G401 (cell line): Measurements from ENCODE around the gene RNASE12. TPM values are rescaled to one million over a fixed set of nuclear protein-coding genes. Genes with fewer than 3 reads are reported as not detected.

Source experiments
- DNase-seq: peaks from one replicate; pipeline ENCODE4 v3.0.0-alpha.2; 2015; ENCODE audit warnings: low spot score
- in situ Hi-C: cut with HindIII; loops from 2 replicates; pipeline ENCODE4 v1.10.0; 2016; ENCODE audit warnings: low sequenced_read_pairs, mixed read lengths
- total RNA-seq: library from RNA; depleted of rRNA; stranded (reverse); fragments of >200 nt; shearing (Covaris generic); gene quantifications from 2 replicates; pipeline ENCODE4 v1.2.3, GENCODE V29; 2014

Gene RNASE12
- total RNA-seq, 1 experiment from 2014 or later, result not detected

DNA sequence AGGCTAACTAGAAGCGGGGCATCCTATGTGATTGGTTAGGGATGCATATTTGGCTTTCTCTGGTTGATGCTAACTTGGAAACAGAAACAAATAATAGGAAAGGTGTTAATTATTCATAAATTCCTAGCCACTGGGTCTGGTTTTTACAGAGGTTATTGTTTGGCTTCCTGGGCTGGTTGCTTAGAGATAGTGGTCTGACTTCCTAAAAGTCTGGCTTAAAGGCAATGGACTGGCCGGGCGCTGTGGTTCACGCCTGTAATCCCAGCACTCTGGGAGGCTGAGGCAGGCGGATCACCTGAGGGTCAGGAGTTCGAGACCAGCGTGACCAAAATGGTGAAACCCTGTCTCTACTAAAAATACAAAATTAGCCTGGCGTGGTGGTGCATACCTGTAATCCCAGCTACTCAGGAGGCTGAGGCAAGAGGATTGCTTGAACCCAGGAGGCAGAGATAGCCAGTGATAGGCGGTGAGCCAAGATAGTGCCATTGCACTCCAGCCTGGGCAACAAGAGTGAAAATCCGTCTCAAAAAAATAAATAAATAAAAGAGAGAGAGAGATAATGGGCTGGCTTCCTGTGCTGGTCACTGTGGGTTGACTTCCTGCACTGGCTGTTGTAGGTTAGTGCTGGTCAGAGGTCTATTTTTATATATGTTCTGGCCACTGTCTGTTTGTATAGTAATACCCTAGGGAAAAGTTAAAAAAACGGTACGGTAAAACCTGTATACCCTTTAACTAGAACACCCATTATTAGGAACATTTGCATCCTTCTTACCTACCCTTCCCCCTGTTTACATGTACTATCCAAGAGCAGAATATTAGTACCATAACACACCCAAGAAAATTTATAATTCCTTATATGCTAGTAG is 26.2 kb upstream of the RNASE12 start:
- in situ Hi-C loops, result no loop called here
- DNase-seq, result no peak

DNA sequence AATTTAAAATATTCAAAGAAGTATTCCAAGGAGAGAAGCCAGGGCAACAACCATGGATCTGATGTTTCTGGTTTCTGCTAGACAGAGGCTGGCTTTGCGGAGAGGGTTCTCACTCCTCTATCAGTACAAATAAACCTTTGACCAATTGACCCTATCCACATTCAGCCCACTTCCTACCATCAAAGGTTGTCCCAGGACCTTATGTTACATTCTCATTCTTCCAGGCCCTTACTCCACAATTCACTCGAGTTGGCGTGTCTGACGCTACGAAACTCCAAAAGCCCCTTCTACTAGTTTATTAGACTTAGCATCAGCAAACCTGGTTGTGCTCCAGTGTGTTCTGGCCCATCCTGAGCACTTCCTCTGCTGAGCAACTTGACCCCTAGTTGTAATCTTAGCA is 24.8 kb upstream of the RNASE12 start:
- in situ Hi-C loops, result no loop called here
- no peak for DNase-seq

DNA sequence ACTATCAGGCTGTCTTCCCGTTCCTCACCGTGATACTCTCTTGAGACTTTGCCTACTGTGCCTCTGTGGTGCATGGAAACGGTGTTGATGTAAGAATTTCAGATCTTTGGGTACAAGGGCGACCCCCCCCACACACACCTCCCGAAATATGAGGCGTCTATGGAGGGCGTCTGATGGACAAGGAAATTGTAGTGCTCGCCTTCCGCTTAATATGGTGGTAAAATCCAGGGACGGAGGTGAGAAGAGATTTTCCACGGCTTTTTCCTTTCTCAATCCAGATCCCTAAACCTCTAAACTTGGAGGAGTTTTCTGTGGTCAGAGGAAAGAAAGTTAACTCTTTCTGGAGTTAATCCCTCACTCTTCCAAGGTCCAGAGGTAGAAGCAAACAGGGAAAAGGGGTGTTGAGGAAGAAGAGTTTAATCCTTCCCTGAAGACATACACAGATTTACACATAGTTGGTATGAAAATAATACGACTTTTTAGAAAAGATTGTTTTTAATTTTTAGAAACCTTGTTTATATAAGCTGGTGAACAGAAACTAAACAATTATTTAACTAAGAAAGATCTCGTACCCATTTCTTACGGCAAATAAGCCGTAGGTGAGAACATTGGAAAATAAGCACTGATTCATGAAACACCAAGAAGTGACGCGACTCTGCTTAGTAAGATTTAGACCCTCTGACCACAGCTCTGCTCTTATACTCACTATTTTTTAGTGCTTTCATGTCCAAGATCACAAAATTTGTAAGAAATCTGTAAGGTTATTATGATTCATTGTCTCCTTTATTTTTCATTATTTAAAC is 23.1 kb upstream of the RNASE12 start:
- peak; percentile 31 for DNase-seq
- in situ Hi-C loops, result no loop called here

DNA sequence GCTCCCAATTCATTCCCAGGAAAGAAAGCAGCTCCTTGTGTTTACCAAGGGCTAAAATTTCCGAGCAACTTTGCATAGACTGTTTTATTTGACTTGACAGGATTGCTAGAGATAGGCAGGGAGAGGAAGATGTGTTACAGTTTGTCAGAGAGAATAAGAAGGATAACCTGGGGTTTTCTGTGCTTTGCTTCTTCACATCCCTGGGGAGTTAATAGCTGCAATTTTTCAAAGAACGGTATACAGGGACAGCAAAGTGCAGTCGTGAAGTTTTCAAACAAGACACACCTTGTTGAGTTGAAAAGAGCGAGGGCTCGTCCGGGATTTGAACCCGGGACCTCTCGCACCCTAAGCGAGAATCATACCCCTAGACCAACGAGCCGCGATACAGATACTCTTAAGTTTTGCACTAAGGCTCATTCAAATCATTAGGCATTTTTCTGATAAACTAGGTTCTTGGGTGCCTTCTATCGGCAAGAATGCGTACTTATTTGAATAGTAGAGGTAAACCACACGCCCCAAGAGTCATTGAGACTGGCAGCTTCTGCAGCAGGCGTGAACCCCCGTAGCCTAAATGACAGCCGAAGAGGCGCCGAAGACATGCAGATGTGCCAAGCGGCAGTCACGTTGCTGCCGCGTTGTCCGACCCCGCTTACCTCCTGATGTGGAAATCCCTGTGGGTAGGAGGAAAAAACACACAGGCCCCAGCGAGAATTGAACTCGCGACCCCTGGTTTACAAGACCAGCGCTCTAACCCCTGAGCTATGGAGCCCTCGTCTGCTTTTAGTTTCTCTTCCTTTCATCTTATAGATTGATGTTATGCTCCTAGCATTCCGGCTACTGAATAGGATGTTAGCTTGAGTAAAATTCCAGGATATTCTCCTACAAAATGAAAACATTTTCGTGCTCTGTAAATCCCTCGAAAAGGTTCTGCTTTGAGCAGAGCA is 22.2 kb upstream of the RNASE12 start:
- in situ Hi-C loops, result no loop called here
- peak; percentile 95 for DNase-seq

DNA sequence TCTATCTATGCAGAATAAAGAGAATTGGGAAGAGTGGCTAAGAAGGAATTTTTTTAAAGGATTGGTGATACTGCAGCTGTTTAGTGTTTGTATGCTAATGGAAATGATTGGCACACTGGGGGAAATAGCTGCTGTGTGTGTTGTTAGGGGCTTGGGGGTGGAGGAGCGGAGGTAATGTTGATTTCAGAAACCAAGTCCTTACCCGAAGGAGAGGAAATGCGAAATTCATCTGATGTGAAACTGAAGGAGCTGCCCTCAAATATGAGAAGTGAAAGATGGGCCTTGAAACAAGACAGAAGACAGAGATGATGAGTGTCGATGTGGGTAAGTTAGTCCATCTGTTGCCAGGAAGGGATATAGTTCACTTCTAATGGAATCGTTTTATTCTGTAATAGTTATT is 21.2 kb upstream of the RNASE12 start:
- peak; percentile 17 for DNase-seq
- in situ Hi-C loops, result no loop called here

DNA sequence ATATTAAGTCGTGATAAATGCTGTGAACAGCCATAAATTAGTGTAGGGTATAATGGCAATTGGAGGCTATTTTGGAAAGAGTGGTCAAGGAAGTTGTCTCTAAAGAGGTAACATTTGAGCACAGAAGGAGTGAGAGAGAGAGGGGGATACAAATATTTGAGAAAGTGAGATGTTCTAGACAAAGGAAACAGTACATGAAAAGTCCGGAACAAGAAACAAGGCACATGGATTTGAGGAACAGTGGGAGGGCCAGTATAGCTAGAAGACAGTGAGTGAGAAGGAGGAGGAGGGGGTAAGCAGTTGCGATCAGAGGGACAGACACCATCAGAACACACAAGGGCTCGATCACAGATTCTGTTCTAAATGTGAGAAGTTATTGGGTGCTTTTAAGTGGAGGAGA is 20.1 kb upstream of the RNASE12 start:
- in situ Hi-C loops, result no loop called here
- DNase-seq, result peak; percentile 7

DNA sequence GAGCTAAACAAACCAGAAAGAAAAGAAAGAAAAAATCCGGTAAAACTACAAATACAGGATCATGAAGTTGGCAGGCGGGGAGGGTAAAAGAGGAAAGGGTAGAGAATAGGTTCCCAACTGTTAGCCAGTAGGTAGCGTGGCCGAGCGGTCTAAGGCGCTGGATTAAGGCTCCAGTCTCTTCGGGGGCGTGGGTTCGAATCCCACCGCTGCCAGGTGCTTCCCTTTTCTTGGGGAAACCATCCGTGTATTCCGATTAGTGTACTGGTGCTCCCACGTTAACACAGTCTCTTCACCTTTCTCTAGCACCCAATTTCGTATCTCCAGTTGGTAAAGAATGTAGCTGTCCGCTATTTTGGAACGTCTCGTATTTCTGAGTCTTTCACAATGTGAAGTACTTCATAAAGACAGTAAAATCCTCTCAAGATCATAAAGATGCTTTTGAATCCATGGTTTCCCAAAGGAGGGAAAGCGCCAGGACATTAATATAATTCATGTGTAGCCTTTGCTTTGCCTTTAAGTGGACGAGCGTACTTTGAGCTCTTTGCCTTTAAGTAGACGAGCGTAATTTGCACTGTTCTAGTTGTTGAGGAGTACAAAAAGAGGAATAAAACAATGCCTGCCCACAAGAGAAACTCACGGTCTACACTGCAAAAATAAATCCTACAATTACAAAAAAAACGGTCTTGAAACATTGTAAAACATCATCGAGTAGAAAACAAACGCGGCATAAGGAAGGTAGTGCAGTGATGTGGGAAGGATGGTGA is 19.0 kb upstream of the RNASE12 start:
- DNase-seq, result peak; percentile 89
- in situ Hi-C loops, result no loop called here

DNA sequence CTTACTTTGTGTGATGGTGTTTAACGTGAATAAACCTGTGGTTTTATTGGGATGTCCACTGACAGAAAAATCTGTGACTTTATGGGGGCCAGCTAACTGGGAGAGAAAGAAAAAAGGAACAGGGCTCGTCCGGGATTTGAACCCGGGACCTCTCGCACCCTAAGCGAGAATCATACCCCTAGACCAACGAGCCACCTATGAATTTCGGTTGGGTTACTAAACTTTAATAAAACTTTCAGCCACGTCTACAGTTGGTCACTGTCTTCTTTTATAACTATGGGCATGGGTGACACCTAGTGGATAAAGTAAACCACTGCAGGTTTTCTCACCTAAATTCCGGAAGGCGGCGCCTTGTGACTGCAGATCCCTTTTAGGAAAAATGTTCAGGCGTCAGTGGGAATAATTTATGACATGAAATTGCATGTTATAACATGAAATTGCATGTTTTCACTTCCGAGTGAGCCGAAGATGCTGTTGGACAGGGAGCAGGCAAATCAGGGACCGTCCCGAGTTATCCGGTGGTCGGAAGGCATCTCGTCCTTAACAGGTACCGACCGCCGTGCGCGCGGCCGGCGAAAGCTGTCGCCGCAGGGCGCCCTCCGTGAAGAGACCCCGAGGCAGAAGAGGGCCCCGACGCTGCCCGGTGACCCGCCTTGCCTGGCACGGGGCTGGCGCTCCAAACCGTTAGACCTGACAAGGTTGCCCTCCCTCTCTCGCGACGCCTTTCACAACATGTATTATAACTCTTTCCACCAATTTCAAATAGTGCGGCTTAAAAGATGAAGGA is 18.2 kb upstream of the RNASE12 start:
- DNase-seq, result peak; percentile 89
- in situ Hi-C loops, result no loop called here

DNA sequence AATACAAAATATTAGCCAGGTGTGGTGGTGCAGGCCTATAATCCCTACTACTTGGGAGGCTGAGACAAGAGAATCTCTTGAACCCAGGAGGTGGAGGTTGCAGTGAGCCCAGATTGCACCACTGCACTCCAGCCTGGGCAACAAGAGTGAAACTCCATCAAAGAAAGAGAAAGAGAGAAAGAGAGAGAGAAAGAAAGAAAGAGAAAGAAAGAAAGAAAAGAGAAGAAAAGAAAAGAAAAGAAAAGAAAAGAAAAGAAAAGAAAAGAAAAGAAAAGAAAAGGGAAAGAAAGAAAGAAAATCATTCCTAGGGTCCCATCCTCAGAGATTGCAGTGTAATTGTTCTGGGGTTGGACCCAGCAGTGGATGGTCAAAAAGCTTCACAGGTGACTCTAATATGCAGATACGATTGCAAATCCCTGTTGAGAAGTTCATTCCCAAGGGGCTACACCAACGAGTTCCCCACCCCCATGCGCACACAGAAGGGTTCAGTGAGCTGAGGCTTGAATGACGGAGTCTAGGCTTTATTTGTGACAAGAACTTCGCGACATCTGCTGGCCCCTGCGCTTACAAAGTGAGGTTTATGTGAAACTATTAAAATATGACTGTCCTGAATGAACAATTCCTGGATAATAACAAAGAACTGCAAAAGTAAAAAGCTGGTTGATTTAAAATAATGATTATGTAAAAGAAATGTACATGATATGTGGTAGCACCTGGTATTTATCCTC is 17.4 kb upstream of the RNASE12 start:
- in situ Hi-C loops, result no loop called here
- no peak for DNase-seq

DNA sequence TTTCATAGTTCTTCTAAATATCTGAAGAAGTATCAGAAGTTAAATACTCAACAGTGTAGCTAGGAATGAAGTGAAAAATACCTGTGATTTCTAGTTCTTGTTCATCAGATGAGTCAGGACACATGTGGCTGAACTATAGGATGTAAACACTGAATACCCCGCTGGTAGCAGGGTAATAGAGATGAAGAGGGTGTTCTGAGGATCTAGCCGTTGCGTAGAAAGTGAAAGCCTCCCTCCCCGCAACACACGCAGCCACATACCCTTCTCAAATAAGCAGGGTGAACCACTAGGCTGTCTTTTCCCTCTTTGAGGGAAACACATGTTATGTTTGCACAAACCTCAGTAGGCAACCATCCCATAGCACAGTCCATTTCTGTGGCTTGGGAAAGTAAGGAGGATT is 16.4 kb upstream of the RNASE12 start:
- in situ Hi-C loops, result no loop called here
- DNase-seq, result no peak

DNA sequence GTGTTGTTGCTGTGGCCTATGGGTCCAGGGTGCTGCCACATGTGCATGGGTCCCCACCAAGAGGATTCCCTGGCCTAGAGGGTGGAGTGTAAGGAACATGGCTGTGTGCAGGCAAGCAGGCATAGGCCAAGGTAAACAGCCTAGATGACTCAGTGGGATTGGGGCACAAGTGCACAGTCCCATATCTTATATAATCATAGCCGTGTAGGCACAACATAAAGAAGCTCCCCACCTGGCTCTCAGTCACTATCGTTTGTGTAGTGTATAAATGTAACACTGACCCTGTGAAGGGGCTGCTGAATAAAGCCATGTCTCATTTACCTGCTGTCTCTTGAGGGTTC is 15.7 kb upstream of the RNASE12 start:
- no peak for DNase-seq
- in situ Hi-C loops, result no loop called here

DNA sequence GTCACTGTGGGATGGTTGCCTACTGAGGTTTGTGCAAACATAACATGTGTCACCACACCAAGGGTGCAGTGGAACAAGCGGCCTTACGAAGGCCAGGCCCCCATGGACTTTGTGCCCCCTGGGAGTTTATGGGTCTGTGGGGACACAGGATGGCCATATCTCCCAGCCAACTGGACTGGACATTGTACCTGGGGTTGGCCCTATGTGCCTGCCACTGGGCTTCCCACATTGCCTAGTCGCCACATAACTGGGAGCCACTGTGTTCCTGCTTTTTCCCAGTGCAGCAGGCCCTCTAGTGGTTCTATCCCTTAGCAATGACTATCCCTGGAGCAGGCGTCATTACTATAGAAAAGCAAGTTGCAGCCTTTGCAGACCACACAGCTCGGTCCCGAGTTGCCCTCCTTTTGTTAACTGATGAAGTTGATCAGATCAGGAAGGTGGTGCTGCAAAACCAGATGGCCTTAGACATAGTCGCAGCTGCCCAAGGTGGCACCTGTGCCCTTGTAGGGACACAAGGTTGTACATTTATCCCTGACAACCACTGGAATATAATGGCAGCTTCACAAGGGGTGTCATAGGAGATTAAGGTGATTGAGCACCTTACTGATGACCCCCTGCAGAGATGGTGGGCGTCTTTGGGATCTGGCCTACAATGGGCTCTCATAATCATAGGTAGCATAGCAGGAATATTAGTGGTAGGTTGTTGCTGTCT is 15.2 kb upstream of the RNASE12 start:
- in situ Hi-C loops, result no loop called here
- DNase-seq, result peak; percentile 32

DNA sequence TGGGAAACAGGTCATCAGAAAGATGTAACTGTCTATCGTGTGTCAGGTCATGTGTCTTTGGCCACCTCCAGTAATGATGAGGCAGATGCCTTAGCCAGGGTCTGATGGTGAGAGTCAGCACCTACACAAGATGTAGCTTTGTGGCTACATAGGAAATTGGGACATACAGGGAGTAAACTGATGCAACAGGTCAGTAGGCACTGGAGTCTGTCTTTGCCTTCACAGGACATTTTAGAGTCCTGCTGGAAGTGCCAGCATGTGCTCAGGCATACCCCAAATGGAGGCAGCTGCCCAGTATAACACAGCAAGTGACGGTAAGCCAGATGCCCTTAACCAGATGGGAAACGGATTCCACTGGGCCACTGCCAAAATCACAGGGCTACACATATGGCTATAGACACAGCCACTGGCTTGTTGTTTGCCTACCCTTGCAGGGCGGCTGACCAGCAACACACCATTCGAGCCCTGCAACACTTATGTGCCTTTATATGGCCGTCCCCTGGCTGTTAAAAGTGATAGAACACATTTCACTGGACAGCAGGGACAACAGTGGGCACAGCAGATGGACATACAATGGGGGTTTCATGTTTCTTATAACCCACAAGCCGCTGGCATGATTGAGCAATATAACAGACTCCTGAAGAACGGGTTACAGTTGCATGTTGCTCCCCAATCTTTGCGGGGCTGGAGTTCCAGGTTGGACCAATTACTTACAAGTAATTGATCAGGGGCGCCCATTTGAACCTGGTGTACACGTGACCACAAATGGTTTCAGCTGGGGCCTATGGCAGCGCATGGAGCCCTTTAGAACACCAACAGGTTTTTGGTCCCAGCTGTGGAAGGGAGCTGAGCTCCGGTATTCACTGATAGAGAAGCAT is 12.9 kb upstream of the RNASE12 start:
- in situ Hi-C loops, result no loop called here
- DNase-seq, result no peak

DNA sequence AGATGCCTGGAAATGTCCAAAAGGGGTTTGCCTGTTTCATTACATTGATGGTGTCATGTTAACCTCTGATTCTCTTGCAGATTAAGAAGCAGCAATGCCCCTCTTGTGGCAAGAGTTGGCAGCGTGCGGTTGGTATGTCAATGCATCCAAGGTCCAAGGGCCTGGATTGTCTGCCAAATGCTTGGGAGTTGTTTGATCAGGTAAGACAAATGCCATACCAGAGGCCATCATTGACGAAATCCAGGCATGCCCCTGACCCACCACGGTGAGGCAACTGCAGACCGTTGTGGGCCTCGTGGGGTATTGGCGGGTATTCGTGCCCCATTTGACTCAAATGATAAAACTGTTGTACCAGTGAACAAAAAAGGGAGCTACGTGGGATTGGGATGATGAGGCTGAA is 11.4 kb upstream of the RNASE12 start:
- in situ Hi-C loops, result no loop called here
- no peak for DNase-seq

DNA sequence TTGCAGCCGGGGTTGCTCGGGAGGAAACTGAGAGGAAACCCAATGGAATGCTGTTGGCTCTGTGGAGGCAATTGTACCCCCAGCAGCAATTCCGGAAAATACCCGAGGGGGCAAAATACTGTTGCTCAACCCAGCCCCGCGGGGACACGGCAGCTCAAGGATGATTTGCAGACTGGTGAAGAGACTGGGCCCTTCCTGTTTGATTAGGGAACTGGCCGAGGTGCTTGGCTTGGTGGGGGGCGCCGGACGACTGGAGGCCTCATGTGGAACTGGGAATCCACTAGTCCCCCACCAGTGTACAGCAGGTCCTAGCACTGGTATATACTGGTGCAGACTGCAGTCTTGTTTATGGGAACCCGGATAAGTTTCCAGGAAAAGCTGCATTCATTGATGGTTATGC is 10.3 kb upstream of the RNASE12 start:
- in situ Hi-C loops, result no loop called here
- no peak for DNase-seq

DNA sequence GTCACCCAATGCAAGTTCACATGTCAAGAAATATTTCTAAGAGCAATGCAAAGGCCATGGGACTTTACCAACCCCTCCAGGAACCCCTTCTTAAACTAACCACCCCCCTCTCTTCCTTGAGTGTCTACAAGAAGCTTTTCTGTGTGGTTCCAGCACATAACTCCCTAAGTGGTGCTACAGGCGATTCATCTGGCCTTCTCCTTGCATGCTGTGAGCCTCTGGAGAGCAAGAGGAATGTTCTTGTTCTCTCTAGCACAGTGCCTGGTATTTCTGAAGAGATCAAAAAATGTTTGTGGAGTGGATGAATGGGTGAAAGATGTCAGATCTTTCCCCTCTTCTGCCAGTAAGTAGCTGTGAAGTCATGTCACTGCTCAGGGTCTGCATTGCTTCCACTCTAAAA is 5.9 kb upstream of the RNASE12 start:
- in situ Hi-C loops, result no loop called here
- DNase-seq, result no peak
